Measurements from ENCODE around the gene SYNGR2.
"Not testable (repeated sequence)": the region's sequence is repeated elsewhere in the genome, so short reads cannot be mapped to it uniquely, and the experiment has no call there.

The SYNGR2 gene

DNA sequence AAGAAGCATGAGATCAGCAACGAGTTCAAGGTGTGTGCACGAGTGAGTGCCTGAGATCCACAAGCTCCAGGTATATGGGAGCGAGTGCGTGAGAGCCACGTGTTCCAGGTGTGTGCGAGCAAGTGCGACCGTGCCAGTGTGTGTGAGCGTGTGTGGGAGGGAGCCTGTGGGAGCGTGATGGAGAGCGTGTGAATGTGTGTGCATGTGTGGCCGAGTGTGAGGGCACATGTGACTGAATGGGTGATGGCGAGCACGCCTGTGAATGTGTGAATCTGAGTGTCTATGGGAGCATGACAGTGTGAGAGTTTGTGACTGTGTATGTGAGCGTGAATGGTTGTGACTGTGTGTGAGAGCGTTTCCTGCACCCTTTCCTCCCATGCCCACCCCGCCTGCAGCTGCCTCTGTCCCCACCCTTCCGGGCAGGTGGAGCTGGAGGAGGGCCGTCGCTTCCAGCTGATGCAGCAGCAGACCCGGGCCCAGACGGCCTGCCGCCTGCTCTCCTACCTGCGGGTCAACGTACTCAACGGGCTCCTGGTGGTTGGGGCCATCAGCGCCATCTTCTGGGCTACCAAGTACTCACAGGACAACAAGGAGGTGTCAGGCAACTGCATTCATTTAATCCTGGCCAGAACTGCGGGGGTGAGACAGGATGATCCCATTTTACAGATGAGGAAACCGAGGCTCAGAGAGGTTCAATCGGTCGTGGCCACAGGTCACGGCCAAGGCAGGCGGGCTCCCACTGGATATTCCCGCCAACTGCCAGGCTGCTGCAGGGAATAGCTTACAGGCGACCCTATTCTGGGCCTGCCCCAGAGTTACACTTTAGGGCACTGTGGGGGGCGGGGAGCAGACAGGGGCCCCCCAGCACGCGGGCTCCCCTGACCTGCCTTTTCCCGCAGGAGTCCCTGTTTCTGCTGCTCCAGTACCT is 34.1 kb upstream of the SYNGR2 start:
- H3K4me3 ChIP-seq (ENCODE audit: low read depth, low read length), result peak overlapping the region; percentile 87
- TF ChIP-seq, protein P1, sequence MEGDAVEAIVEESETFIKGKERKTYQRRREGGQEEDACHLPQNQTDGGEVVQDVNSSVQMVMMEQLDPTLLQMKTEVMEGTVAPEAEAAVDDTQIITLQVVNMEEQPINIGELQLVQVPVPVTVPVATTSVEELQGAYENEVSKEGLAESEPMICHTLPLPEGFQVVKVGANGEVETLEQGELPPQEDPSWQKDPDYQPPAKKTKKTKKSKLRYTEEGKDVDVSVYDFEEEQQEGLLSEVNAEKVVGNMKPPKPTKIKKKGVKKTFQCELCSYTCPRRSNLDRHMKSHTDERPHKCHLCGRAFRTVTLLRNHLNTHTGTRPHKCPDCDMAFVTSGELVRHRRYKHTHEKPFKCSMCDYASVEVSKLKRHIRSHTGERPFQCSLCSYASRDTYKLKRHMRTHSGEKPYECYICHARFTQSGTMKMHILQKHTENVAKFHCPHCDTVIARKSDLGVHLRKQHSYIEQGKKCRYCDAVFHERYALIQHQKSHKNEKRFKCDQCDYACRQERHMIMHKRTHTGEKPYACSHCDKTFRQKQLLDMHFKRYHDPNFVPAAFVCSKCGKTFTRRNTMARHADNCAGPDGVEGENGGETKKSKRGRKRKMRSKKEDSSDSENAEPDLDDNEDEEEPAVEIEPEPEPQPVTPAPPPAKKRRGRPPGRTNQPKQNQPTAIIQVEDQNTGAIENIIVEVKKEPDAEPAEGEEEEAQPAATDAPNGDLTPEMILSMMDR (IDR thresholded peaks at IDR 0.05; ENCODE audit: insufficient read depth, low read depth, low read length, missing control alignments), result peak; percentile 78

DNA sequence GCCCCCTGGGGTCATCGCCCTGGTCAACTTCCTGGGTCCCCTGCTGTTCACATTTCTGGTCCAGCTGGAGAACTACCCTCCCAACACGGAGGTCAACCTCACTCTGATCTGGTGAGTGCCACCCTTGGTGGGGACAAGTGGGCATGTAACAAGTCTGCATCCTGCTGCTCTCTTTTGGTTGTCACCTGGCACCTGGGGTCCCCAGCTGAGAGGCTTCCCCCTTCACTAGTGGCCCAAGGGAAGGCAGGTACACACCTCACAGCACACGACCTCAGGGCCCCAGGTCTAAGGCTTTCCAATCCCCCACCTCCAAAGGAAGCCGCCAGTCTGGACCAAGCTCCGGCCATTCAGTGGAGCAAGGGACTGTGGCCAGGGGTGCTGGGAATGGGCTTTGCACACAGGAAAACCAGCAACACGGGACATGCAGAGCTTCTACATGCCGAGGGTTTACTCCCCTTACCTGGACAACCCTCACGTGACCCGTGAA is 33.4 kb upstream of the SYNGR2 start:
- TF ChIP-seq, protein P1 (IDR thresholded peaks at IDR 0.05; ENCODE audit: insufficient read depth, low read depth, low read length, missing control alignments), result no peak
- no peak for DNase-seq (ENCODE audit: low read depth)
- no peak overlapping the region for H3K4me3 ChIP-seq (ENCODE audit: low read depth, low read length)

More for the DNA sequence above, 34.1 kb upstream of the SYNGR2 start:
- peak; percentile 90 for DNase-seq (ENCODE audit: low read depth)

DNA sequence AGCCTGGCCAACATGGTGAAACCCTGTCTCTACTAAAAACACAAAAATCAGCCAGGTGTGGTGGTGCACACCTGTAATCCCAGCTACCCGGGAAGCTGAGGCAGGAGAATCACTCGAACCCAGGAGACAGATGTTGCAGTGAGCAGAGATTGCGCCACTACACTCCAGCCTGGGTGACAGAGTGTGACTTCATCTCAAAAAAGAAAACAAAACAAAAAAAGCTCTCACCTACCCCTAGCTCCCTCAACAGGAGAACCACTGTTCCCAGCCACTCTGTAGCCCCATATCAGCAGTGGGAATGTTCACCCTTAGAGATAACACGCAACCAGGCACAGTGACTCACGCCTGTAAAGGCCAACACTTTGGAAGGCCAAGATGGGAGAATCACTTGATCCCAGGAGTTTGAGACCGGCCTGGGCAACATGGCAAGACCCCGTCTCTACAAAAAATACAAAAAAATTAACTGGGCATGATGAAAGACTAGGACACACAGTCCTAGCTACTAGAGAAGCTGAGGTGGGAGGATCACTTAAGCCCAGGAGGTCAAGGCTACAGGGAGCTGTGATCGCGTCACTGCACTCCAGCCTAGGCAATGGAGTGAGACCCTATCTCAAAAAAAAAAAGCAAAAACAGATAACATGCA is 32.4 kb upstream of the SYNGR2 start:
- no peak overlapping the region for H3K4me3 ChIP-seq (ENCODE audit: low read depth, low read length)
- no peak for DNase-seq (ENCODE audit: low read depth)
- TF ChIP-seq, protein P1 (IDR thresholded peaks at IDR 0.05; ENCODE audit: insufficient read depth, low read depth, low read length, missing control alignments), result no peak

DNA sequence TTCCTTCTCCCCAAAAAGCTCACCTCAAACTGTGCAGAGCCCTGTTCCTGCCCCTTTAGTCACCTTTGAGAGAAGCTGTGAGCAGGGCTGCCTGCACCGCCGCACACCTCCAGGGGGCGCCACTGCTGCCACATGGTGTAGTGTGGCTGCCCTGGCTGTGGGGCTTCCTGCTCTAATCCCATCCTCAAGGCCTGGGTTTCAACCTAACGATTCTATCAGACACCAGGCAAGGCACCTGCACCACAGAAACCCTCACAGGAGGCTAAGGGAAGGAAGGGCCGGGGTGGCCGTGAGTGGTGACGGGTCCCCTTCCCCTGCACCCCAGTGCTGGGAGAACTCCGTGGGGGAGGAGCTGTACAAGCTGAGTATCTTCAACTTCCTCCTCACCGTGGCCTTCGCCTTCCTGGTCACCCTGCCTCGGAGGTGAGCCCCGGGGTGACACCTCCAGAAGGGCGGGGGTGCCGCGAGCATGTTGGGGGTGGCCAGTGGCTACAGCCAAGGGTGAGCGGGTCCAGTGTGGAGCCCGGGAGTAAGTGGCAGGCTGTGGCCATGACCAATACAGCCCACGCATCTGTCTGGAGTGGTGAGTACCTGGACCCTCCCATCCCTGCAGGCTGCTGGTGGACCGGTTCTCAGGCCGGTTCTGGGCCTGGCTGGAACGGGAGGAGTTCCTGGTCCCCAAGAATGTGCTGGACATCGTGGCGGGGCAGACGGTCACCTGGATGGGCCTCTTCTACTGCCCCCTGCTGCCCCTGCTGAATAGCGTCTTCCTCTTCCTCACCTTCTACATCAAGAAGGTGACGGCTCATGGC is 30.8 kb upstream of the SYNGR2 start:
- TF ChIP-seq, protein P1 (IDR thresholded peaks at IDR 0.05; ENCODE audit: insufficient read depth, low read depth, low read length, missing control alignments), result peak; percentile 75
- DNase-seq (ENCODE audit: low read depth), result peak; percentile 68
- no peak overlapping the region for H3K4me3 ChIP-seq (ENCODE audit: low read depth, low read length)

DNA sequence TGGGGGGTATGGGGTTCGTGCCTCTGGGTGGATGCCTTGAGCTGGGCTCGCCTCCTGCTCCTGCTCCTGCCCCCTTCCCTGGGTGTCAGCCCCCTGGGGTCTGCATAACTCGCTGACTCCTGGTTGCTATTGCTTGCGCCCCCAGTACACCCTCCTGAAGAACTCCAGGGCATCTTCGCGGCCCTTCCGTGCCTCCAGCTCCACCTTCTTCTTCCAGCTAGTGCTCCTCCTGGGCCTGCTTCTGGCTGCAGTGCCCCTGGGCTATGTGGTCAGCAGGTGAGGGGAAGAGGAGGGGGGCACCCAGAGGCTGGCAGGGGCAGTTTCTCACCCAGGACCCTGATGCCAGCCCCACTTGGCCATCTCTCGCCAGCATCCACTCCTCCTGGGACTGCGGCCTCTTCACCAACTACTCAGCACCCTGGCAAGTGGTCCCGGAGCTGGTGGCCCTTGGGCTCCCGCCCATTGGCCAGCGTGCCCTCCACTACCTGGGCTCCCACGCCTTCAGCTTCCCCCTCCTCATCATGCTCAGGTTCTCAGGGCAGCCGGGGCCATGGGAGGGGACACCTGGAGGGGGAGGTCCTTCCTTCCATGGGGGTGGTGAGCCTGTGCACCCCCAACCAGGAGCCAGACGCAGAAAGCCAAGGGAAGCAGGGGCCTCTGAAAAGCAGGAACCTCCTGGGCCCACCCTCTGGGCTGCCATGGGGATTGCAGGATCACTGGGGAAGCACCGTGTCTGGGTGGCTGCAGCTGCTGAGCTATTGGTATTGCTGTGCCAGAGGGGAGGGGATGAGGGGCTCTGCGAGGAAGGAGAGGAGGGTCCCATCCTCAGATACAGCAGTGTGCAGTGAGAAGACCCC is 29.9 kb upstream of the SYNGR2 start:
- TF ChIP-seq, protein P1 (IDR thresholded peaks at IDR 0.05; ENCODE audit: insufficient read depth, low read depth, low read length, missing control alignments), result no peak
- no peak for DNase-seq (ENCODE audit: low read depth)
- H3K4me3 ChIP-seq (ENCODE audit: low read depth, low read length), result no peak overlapping the region

DNA sequence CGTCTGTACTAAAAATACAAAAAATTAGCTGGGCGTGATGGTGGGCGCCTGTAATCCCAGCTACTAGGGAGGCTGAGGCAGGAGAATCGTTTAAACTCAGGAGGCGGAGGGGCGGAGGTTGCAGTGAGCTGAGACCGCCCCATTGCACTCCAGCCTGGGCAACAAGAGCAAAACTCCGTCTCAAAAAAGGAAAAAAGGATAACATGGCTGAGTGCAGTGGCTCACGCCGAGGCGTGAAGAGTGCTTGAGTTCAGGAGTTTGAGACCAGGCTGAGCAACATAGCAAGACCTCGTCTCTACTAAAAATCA is 28.6 kb upstream of the SYNGR2 start:
- DNase-seq (ENCODE audit: low read depth); H3K4me3 ChIP-seq (ENCODE audit: low read depth, low read length): not testable (repeated sequence)

Data from GM12865 (cell line).